Fibroblast of lung (primary cell): ENCODE results near the gene PIGR.

Experiments
- CTCF ChIP-seq, 2 donors: IDR thresholded peaks in 1 of 2; conservative IDR thresholded peaks in 1 of 2; 1 replicate in 1 of 2; 2 replicates in 1 of 2; pipeline ENCODE4 v1.5.1; 2011 to 2012; ENCODE audit warnings: low read length in 2 of 2, control low read depth in 1 of 2, inconsistent platforms in 1 of 2, low read depth in 1 of 2, mild to moderate bottlenecking in 1 of 2
- EZH2 ChIP-seq: IDR thresholded peaks from 2 replicates; pipeline ENCODE4 v1.5.1; 2012; ENCODE audit warnings: low read length, control low read depth, mild to moderate bottlenecking; ENCODE audit errors: missing control alignments

GRCh38 chr1:206896261-206896660 lies 50.0 kb downstream of the PIGR start:
- TF ChIP-seq CTCF (conservative IDR thresholded peaks at IDR 0.05 in 1 of 2, IDR thresholded peaks at IDR 0.05 in 1 of 2; ENCODE audit: low read depth in 1 of 2, low read length in 2 of 2) (no peak), EZH2 (no peak)
